SW 1271 (cell line): ENCODE data around the gene GRWD1.

ENCODE experiments used
- DNase-seq, 2 experiments: peaks; one replicate each; lab custom pipeline; 2025; lab: John Stamatoyannopoulos, UW

GRWD1 gene

GRCh38 chr19:48456864-48457263, 11.1 kb downstream of the GRWD1 start:
- DNase-seq = no peak

- DNase-seq = no peak
These were observed 12.2 kb downstream of the GRWD1 start for GRCh38 chr19:48458016-48458415.

GRCh38 chr19:48461651-48461981, 15.8 kb downstream of the GRWD1 start:
- DNase-seq = no peak

- no peak for DNase-seq
These were observed 16.3 kb downstream of the GRWD1 start for GRCh38 chr19:48461982-48462655.

GRCh38 chr19:48465215-48465614, 19.4 kb downstream of the GRWD1 start:
- no peak for DNase-seq

GRCh38 chr19:48466561-48467325, 21.0 kb downstream of the GRWD1 start:
- no peak for DNase-seq

GRCh38 chr19:48468772-48469288, 23.0 kb downstream of the GRWD1 start:
- peak; percentile 94 to 98 for DNase-seq

GRCh38 chr19:48469289-48469881, 23.6 kb downstream of the GRWD1 start, which contains the start of gene CYTH2:
TSS of gene CYTH2 (plus strand) at chr19:48469369. CDS start at chr19:48469508, 139 bp downstream.
- DNase-seq = peak in 1 of 2 experiments; percentile 62

GRCh38 chr19:48469934-48470680, 24.3 kb downstream of the GRWD1 start:
- DNase-seq = no peak

GRCh38 chr19:48470856-48471255, 25.1 kb downstream of the GRWD1 start:
- no peak for DNase-seq

GRCh38 chr19:48471836-48472235, 26.1 kb downstream of the GRWD1 start:
- no peak for DNase-seq

- no peak for DNase-seq
These were observed 27.6 kb downstream of the GRWD1 start for GRCh38 chr19:48473161-48473966.

- DNase-seq = no peak
These were observed 28.4 kb downstream of the GRWD1 start for GRCh38 chr19:48474084-48474592.

- DNase-seq = no peak
These were observed 29.7 kb downstream of the GRWD1 start for GRCh38 chr19:48475369-48476068.

GRCh38 chr19:48476176-48476575, 30.4 kb downstream of the GRWD1 start:
- DNase-seq = no peak

- no peak for DNase-seq
These were observed 31.4 kb downstream of the GRWD1 start for GRCh38 chr19:48477067-48477685.

GRCh38 chr19:48477698-48478338, 32.0 kb downstream of the GRWD1 start:
- no peak for DNase-seq

GRCh38 chr19:48478339-48479256, 32.8 kb downstream of the GRWD1 start:
- DNase-seq = no peak
